GM21390 (cell line): ENCODE measurements around the gene CCDC13.
A peak's percentile ranks its signal among the peaks of the same experiment; 100 is the strongest.
"Not testable (repeated sequence)": the region's sequence is repeated elsewhere in the genome, so short reads cannot be mapped to it uniquely, and the experiment has no call there.

ENCODE experiments used
- ATAC-seq: cut with Tn5 transposase; IDR thresholded peaks from one replicate; pipeline ENCODE4 v1.9.1; 2021; ENCODE audit not compliant: unreplicated experiment

The CCDC13 gene, protein sequence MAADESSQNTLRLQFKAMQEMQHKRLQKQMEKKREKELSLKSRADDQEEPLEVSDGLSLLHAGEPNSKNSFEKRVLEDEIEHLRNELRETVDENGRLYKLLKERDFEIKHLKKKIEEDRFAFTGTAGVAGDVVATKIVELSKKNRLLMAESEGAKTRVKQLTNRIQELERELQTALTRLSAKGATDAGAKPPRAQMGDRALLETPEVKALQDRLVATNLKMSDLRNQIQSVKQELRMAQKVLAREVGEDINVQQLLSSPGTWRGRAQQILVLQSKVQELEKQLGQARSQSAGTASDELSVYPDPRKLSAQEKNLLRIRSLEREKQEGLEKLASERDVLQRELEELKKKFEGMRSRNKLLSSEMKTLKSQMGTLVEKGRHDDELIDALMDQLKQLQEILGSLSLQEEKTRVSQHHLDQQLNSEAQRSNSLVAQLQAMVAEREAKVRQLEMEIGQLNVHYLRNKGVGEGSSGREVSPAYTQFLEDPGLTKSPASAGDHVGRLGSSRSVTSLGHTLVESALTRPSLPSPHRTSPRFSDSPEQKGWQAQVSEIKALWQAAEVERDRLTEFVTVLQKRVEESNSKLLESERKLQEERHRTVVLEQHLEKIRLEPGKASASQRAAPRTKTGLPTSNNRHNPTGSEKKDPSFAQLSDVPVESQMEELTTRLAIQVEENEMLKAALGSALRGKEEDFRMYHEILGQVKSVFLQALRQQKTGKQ

DNA sequence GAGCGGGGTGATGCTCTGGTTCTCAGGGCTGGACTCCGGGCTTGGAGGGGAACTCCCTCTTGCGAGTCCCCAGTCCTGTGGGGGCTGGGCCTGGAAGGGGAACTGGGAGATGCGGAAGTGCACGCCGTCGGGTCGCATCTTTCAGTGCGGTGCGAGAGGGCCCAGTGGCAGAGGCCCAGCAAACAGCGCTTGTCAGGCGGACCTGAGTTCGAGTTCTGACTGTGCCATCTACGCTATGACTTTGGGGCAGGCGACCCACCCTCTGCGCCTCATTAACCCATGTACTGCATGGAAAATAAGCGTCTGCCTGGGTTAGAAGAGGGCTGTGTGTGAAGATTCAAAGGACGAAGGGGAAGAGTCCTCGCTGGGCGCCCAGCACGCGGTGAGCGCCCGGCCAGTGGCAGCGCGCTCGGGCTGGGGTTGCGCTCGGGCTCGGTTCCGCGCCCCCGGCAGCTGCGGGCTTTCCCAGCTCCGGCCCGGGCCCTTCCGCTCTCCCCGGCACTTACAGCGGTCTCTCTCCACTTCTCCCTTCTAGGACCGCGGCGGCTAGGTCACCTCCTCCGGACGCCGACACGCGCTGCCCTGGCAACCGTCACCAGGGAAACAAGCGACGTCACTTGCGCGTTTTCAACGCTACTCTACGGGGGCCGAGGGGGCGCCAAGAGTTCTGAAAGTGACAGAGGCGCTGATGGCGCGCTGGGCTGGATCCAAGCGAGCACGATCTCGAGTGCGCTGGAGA is at the start of gene CCDC13:
Gene CCDC13, minus strand, starts transcription at position 584 of the 739 bp plus-strand sequence. CDS start 14,908 bp downstream, outside the sequence.
- peak; percentile 98 for ATAC-seq

DNA sequence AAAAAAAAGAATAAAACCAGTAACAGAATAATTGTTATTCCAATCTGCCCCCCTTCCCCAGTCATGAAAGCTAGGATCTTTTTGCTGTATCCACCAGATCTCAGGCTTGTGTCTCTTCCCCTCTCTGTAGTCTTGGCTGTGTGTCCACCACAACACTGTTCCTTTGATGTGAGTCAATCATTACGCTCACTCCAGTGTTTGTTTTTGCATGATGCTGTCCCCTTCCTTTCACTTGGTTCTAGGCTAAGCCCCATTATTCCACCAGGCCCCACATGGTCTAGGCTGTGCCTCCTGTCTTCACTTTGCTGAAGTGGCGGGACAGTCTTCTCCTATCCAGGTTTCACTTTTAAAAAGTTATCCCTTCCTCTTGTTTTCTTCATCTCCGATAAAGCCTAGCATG is 49.8 kb upstream of the CCDC13 start:
- ATAC-seq = no peak

DNA sequence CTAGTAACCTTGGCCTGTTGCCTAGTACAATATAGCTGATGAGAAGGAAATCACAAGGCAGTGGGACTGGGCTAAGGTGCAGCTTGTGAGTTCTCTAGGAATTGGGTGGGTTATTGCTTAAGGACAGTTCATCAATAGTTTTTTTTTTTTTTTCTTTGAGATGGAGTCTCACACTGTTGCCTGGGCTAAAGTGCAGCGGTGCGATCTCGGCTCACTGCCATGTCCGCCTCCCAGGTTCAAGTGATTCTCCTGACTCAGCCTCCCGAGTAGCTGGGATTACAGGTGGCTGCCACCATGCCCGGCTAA is 47.6 kb upstream of the CCDC13 start:
- no peak for ATAC-seq

DNA sequence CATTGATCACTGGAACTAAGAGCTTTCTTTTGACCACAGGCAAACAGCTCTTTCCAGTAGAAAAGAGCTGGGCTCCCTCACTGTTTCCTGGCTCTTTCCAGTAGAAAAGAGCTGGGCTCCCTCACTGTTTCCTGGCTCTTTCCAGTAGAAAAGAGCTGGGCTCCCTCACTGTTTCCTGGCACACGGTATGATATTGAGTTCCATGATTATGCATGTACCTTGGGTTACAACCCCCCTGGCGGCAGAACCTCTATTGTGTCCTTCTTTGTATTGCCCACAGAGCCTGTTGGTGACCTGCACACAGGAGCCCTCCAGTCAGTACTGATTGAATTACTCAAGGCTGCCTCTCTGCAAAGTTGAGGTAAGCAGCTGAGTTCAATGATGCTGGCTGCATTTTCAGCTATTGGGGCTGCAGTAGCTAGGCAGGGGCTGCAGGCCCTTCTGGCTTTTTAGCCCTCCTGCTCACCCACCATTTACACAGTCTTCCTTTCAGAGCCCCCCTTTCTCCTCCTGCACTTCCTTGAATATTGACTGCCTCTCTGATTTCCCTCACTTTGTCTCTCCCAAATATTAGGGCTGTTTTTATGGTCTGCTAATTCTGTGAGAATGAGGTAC is 46.4 kb upstream of the CCDC13 start:
- no peak for ATAC-seq

DNA sequence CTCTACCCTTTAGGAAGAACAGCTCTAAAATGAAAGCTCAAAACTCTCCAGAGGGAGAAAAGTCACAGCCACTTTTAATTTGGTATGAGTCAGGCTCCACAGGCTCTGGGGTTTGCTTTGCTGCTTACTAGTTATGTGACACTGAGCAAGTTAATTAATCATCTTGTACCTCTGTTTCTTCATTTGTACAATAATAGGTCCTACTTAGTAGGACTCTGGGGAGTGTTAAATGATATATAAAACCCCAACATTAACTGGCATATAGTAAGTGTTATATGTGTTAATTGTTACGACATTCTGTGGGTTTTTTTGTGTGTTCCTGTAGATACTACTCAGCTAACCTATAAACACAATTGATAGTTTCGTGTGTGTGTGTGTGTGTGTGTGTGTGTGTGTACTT is 42.8 kb upstream of the CCDC13 start:
- no peak for ATAC-seq

DNA sequence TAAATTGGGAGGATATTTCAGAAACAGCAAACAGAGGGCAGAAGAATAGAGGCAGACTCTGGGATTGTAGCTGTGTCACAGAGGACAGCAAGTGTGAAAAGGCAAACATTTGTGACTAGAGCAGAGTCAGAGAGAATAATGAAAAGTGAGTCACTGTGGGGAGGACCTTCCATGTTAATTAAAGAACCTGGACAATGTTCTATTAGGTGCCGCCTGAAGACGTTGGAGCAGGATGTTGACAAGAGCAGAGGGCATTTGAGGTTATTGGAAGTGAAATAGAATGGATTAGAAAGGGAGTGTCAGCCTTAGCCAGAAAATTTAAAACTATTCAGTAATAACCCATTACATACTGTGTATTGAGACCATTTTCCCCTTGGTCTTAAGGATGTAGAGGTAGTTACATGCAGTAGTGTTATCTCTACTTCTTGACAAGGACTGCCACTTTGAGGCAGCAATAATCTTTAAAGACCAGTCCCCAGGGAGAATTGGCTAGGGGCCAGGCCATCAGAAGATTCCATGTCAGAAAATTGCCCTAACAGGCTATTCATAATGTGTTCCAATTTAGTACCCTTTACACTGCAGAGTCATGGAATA is 42.0 kb upstream of the CCDC13 start:
- no peak for ATAC-seq

DNA sequence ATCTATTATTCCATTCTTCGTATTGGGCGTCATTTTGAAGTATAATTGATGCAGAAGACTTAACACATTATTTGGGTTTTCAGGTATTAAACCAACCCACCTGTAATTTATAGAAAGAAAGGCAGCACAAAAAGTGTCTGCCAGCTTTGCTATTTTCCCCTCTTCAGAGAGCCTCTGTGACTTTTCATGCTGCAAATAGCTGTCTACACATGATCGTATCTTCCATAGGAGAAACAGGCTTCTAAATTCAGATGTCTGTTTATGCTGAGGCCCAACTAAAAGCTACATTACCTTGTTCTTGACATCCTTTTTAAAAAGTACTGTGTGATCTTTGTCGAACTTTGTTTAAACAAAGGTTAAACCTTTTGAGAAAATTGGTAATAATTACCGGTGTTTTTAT is 41.2 kb upstream of the CCDC13 start:
- no peak for ATAC-seq

DNA sequence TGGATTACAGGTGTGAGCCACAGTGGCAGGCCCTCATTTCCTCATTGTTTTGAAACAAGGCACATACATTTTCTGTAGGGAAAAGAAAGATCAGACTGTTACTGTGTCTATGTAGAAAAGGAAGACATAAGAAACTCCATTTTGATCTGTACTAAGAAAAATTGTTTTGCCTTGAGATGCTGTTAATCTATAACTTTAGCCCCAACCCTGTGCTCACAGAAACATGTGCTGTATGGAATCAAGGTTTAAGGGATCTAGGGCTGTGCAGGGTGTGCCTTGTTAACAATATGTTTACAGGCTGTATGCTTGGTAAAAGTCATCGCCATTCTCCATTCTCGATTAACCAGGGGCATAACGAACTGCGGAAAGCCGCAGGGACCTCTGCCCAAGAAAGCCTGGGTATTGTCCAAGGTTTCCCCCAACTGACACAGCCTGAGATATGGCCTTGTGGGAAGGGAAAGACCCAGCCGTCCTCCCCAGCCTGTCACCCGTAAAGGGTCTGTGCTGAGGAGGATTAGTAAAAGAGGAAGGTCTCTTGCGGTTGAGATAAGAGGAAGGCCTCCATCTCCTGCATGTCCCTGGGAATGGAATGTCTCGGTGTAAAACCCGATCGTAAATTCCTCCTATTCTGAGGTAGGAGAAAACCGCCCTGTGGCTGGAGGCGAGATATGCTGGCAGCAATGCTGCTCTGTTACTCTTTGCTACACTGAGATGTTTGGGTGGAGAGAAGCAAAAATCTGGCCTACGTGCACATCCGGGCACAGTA is 38.2 kb upstream of the CCDC13 start:
- ATAC-seq = not testable (repeated sequence)

DNA sequence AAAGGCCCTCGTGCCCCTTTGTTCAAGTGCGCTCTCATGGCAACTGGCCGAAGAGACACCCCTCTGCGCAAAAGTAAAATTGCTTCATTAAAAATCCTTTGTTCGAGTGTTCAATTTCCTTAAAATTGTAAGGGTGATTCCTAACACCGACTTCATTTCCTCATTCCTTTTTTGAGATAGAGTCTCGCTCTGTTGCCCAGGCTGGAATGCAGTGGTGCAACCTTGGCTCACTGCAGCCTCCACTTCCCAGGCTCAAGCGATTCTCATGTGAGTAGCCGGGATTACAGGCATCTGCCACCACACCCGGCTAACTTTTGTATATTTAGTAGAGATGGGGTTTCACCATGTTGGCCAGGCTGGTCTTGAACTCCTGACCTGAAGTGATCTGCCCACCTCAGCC is 37.7 kb upstream of the CCDC13 start:
- ATAC-seq = not testable (repeated sequence)

DNA sequence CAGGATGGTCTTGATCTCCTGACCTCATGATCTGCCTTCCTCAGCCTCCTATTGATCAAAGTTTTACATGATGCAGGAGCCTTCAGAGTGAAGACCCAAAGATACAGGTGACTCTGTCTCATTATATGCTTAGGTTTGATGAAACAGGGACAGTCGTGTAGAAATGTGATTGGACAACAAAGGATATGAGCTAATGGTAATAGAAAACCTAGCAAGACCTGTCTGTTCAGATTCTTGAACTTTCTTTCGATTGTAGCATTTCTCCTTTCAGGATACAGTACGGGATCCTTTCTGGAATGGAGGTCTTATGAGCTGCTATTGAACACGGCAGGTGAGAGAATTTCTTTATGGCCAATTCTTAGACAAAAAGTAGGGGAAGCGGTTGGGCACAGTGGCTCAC is 36.1 kb upstream of the CCDC13 start, which contains the start of gene ACKR2:
Gene ACKR2, plus strand, starts transcription at position 244 of the 400 bp plus-strand sequence. CDS start 55,058 bp downstream, outside the sequence.
- no peak for ATAC-seq

DNA sequence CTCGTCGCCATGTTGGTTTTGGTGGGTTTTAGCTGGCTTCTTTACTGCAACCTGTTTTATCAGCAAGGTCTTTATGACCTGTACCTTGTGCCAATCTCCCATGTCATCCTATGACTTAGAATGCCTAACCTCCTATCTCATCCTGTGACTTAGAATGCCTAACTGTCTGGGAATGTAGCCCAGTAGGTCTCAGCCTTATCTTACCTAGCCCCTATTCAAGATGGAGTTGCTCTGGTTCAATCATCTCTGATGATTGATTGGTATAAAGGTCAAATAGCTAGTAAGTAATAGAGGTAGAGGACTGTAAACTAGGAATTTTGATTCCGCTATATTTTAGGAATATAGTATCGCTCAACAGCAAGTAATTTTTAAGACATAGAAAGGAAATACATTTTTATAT is 34.9 kb upstream of the CCDC13 start:
- no peak for ATAC-seq

DNA sequence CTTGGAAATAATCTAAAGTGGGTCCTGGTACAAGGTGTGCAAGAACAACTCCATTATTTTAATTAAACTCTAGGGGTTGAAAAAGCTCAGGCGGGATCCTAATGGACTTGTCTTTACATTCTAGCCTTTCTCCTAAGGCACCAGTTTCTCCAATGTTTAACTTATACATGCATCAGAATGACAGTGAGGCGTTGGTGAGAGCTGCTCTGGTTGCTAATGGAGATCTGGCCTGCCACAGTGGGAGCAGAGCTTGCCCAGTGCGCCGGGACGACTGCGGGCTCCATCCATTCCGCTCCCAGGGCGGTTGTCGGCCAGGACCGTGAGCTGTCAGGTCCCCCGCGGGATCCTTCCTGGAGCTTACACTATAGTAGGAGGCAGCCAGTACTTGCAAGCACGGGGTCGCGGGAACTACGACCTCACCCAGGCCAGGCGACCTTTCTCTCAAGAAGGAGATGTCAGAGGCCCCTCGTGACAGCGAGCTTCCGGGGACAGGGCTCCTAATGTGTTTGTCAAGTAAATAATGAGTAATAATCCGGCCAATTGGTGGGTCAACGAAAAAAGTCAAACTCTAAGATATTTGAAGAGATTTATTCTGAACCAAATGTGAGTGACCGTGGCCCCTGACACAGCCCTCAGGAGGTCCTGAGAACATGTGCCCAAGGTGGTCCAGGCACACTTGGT is 32.2 kb upstream of the CCDC13 start:
- no peak for ATAC-seq

DNA sequence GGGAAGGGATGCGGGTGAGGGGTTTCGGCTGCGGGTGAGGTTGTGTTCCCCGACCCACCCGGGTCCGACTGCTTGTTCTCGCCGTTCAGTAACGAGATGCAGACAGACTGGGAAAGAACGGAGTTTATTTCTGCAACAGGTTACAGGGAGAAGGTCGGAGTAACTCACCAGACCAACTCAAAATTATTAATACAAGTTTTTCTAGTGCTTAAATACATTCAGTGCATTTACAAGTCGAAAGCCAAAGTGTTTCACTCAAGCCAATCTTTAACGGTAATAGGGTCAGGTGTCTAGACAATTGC is 31.7 kb upstream of the CCDC13 start:
- ATAC-seq = no peak

DNA sequence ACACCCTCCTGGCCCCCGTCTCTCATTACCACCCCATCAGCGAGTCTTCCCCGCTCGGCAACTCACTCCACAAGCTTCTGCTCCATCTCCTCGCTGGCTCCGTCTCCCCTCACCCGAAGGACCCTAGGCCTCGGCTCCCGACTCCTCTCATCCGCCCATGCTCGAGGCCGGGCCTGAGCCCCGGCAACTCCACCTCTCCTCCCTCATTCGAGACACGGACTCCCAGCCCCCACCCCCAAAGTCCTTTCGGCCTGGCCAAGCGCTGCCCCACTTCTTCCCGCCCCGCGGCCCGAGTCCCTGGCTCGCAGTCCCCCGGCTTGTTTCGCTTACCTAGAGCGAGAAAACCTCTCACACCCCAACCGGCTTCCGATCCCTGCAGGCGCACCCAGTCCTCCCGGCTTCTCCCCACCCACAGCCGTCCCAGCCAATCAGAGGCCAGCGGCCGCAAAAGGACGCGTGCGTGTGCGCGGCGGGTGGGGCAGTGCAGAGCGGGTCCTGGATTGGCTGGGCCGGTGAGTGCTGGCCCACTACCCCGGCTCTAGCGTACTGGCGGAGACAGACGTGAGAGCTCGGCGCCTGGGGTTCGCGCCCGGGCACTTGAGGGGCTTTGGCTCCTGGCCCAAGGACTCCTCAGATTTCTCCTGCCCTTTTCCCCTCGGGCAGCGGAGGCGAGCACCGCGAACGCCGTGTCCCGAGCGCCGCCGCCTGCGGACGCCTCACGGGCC is 31.2 kb upstream of the CCDC13 start, which contains the start of gene HIGD1A:
Gene HIGD1A, minus strand, starts transcription at position 385 of the 725 bp plus-strand sequence. CDS start 10,237 bp downstream, outside the sequence.
- ATAC-seq = peak; percentile 99

DNA sequence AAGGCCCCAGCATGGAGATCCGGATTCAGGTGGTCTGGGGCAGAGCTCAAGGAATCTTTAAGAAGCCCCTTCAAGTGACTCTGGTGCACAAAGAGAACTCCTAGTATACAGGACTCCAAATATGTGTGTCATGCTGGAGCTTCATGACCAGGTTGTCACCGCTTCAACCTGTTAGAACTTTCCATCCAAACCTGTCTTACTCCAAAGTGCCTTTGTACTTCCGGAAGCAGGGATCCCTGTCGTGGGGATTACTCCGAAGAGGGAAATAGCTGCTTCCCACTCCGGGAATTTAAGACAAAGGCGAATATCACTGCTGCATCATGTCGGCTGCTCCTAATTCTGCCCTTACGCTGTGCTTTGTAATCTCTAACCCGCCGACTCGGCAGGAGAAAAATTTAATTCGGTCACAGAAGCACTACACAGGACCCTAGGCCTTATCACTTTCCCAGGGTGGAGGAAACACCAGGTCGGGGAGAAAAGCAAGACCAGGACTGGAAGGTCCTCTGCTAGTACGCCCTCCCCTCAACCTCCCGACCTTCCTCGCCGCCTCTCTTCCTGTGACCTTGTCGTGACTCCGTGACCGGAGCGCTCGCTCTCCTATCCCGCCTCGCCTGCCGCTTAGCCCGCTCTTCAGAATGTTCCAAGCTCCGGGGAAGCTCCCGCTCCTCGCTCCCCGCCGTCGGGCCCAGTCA is 30.5 kb upstream of the CCDC13 start:
- peak; percentile 20 for ATAC-seq

DNA sequence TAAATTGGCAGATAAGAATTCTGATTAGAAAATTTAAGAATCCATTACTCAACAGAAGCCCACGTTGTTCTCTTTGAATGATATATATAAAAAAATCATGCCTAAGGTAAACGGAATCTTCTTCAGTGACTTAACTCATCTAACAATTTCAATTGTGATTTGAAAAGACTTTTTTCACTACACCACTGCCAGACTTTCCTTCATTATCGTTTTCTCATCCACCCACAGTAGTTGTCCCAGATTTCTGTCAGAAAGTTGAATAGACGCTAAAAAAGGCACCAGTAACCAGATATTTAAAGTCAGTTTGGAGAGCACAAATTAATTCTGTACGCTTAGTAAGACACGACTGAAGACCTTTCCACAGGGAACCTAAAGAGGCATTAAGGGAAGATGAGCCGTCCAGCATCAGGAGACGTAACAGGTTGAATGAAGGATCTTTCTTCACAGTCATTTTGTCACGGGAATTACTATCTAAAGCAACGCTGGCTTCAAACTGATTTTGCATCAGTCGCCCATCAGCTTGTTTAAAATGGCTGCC is 29.9 kb upstream of the CCDC13 start:
- ATAC-seq = no peak

DNA sequence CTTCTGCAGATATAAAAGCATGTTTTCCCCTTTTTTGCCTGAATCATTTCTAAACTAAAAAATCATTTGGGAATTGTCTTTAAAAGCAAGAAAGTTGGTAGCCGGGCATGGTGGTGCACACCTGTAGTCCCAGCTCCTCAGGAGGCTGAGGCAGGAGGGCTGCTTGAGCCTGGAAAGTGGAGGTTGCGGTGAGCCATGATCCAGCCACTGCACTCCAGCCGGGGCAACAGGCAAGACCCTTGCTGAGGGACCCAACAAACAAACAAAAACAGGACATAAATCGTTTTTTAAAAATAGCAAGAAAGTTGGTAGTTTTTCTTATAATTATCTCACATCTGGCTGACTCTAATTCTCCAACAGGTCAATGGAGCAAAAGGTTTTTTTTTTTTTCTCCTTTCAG is 28.7 kb upstream of the CCDC13 start:
- no peak for ATAC-seq

DNA sequence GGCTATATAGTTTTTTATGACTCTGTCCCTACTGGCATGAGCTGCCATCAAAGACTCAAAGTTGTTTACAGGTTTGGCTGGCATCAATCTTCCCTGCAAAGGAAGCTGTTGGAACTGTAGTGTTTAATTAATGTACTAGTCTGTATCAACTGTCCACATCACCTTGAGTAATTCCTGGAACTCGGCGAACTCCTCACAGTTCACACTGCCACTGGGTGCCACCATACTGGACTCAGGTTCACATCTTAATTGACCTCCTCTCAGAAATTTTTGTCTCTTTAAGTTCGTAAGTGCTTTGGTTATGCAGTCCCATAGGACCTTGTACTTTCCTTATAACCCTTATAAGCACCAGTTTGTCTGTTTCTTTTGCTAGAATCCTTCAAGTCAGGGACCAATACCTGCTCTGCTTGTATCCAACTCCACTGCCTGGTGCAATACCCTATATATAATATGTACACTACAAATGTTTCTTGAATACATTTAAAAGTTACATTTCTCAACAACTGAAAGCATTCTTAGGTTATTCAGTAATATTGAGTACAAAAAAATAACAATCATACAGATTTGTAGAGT is 28.1 kb upstream of the CCDC13 start:
- no peak for ATAC-seq
